ENCODE results near the gene ARFGAP3.
"Not testable (repeated sequence)": the region's sequence is repeated elsewhere in the genome, so short reads cannot be mapped to it uniquely, and the experiment has no call there.

The ARFGAP3 gene

DNA sequence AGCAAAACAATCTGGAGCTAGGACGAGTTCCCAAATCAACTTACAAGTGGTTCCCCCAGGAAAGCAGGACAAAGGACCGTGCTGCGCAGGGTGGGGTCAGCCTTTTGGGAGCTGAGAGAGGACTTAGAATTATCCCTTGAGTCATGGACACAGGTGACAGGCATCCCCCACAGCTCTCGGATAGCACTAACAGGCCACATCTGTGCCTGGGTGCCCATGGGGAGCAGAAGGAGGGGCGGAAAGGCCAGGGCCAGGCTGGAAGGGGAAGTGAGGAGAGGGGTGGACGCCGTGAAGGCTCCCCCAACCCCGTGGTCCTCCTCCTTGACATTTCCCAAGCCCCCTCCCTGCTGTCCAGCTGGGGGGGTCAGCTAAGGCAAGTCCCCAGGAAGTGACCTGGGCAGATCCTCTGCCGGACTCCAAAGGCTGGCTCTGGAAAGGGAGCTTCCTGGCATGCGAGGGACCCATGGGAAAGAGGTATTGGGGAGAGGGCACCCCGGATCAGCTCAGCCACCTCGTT, 104.8 kb downstream of the ARFGAP3 start:
- ATAC-seq (no peak), DNase-seq (no peak)
- Mint-ChIP-seq H3K4me1 (peaks cover 3% of the 10 kb centered on the region), H3K27ac (no peak overlapping the region), H3K9me3 (no peaks in the 10 kb centered on the region), H3K36me3 (ENCODE audit: low read depth) (no peaks in the 10 kb centered on the region), H3K4me3 (no peak overlapping the region), H3K27me3 (peaks cover 4% of the 10 kb centered on the region)

DNA sequence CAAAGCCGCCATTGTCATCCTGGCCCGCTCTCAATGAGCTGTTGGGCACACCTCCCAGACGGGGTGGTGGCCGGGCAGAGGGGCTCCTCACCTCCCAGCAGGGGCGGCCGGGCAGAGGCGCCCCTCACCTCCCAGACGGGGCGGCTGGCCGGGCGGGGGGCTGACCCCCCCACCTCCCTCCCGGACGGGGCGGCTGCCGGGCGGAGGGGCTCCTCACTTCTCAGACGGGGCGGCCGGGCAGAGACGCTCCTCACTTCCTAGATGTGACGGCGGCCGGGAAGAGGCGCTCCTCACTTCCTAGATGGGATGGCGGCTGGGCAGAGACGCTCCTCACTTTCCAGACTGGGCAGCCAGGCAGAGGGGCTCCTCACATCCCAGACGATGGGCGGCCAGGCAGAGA, 106.7 kb downstream of the ARFGAP3 start:
- not testable (repeated sequence) for H3K4me3 Mint-ChIP-seq; ATAC-seq; H3K9me3 Mint-ChIP-seq; H3K4me1 Mint-ChIP-seq; H3K36me3 Mint-ChIP-seq (ENCODE audit: low read depth); DNase-seq; H3K27ac Mint-ChIP-seq; H3K27me3 Mint-ChIP-seq

- Mint-ChIP-seq H3K4me3 (no peak overlapping the region), H3K36me3 (ENCODE audit: low read depth) (no peaks in the 10 kb centered on the region), H3K27me3 (peaks cover 4% of the 10 kb centered on the region), H3K9me3 (no peaks in the 10 kb centered on the region), H3K27ac (no peak overlapping the region), H3K4me1 (peaks cover 3% of the 10 kb centered on the region)
- ATAC-seq (no peak), DNase-seq (no peak)
These were observed 109.2 kb downstream of the ARFGAP3 start for GRCh38 chr22:42747701-42748513.

All from activated naive CD8-positive, alpha-beta T cell treated with anti-CD3 and anti-CD28 coated beads, Interleukin-2, amount 50 U/mL, for 24 hours (primary cell).